Dedifferentiated amniotic fluid mesenchymal stem cell (primary cell): ENCODE measurements around the gene ACBD3.

ENCODE experiments used
- DNase-seq: peaks from one replicate; pipeline ENCODE4 v3.0.0-alpha.2; 2016; ENCODE audit errors: extremely low spot score

ACBD3 gene

GRCh38 chr1:226111883-226112261, 74.7 kb downstream of the ACBD3 start:
- no peak for DNase-seq

- DNase-seq: no peak
Observed at GRCh38 chr1:226111098-226111882, 75.3 kb downstream of the ACBD3 start.

- DNase-seq: peak; percentile 30
Observed at GRCh38 chr1:226110249-226111097, 76.1 kb downstream of the ACBD3 start.

- DNase-seq: peak; percentile 59
Observed at GRCh38 chr1:226109829-226110248, 76.7 kb downstream of the ACBD3 start.

GRCh38 chr1:226108935-226109828, 77.4 kb downstream of the ACBD3 start:
- no peak for DNase-seq

- DNase-seq: no peak
Observed at GRCh38 chr1:226107471-226108460, 78.8 kb downstream of the ACBD3 start.

GRCh38 chr1:226104671-226105121, 81.8 kb downstream of the ACBD3 start:
- no peak for DNase-seq

- no peak for DNase-seq
Observed at GRCh38 chr1:226100436-226101391, 85.8 kb downstream of the ACBD3 start.

- DNase-seq: no peak
Observed at GRCh38 chr1:226098870-226099835, 87.4 kb downstream of the ACBD3 start.

GRCh38 chr1:226097866-226098625, 88.5 kb downstream of the ACBD3 start:
- DNase-seq: no peak

GRCh38 chr1:226095286-226095685, 91.3 kb downstream of the ACBD3 start:
- DNase-seq: no peak
